ENCODE results near the gene ACBD3.
A peak's percentile ranks its signal among the peaks of the same experiment; 100 is the strongest.

The ACBD3 gene

GRCh38 chr1:226109829-226110248 is 76.7 kb downstream of the ACBD3 start:
- Histone ChIP-seq H3K27ac (ENCODE audit: poor library complexity, severe bottlenecking) (peak overlapping the region; percentile 74), H3K36me3 (ENCODE audit: low read depth) (no peaks in the 10 kb centered on the region), H3K4me1 (ENCODE audit: insufficient read depth, poor library complexity, severe bottlenecking) (no peaks in the 10 kb centered on the region), H3K9me3 (ENCODE audit: severe bottlenecking) (no peaks in the 10 kb centered on the region), H3K27me3 (ENCODE audit: insufficient read depth, poor library complexity, severe bottlenecking) (no peaks in the 10 kb centered on the region), H3K4me3 (ENCODE audit: severe bottlenecking) (peak overlapping the region; percentile 50)
- DNase-seq (ENCODE audit: low spot score) = peak; percentile 75
- no peak for TF ChIP-seq CTCF (IDR thresholded peaks at IDR 0.05; ENCODE audit: poor library complexity, severe bottlenecking)
- peak; percentile 85 for ATAC-seq (ENCODE audit: low read depth)

GRCh38 chr1:226108935-226109828 is 77.4 kb downstream of the ACBD3 start:
- peak overlapping the region; percentile 50 for H3K4me3 ChIP-seq (ENCODE audit: severe bottlenecking)
- H3K36me3 ChIP-seq (ENCODE audit: low read depth) = no peaks in the 10 kb centered on the region
- no peaks in the 10 kb centered on the region for H3K4me1 ChIP-seq (ENCODE audit: insufficient read depth, poor library complexity, severe bottlenecking)
- ATAC-seq (ENCODE audit: low read depth) = no peak
- no peaks in the 10 kb centered on the region for H3K27me3 ChIP-seq (ENCODE audit: insufficient read depth, poor library complexity, severe bottlenecking)
- no peaks in the 10 kb centered on the region for H3K9me3 ChIP-seq (ENCODE audit: severe bottlenecking)
- H3K27ac ChIP-seq (ENCODE audit: poor library complexity, severe bottlenecking) = peak overlapping the region; percentile 74
- no peak for TF ChIP-seq CTCF (IDR thresholded peaks at IDR 0.05; ENCODE audit: poor library complexity, severe bottlenecking)
- DNase-seq (ENCODE audit: low spot score) = no peak

- Histone ChIP-seq H3K36me3 (ENCODE audit: low read depth) (no peaks in the 10 kb centered on the region), H3K27ac (ENCODE audit: poor library complexity, severe bottlenecking) (no peak overlapping the region), H3K27me3 (ENCODE audit: insufficient read depth, poor library complexity, severe bottlenecking) (no peaks in the 10 kb centered on the region), H3K9me3 (ENCODE audit: severe bottlenecking) (no peaks in the 10 kb centered on the region), H3K4me1 (ENCODE audit: insufficient read depth, poor library complexity, severe bottlenecking) (no peaks in the 10 kb centered on the region), H3K4me3 (ENCODE audit: severe bottlenecking) (no peak overlapping the region)
- ATAC-seq (ENCODE audit: low read depth) (no peak), DNase-seq (ENCODE audit: low spot score) (no peak)
- no peak for TF ChIP-seq CTCF (IDR thresholded peaks at IDR 0.05; ENCODE audit: poor library complexity, severe bottlenecking)
These were observed 78.8 kb downstream of the ACBD3 start for GRCh38 chr1:226107471-226108460.

GRCh38 chr1:226104671-226105121 is 81.8 kb downstream of the ACBD3 start:
- no peaks in the 10 kb centered on the region for H3K36me3 ChIP-seq (ENCODE audit: low read depth)
- no peak overlapping the region for H3K4me3 ChIP-seq (ENCODE audit: severe bottlenecking)
- TF ChIP-seq CTCF (IDR thresholded peaks at IDR 0.05; ENCODE audit: poor library complexity, severe bottlenecking) = no peak
- H3K27ac ChIP-seq (ENCODE audit: poor library complexity, severe bottlenecking) = no peak overlapping the region
- no peaks in the 10 kb centered on the region for H3K27me3 ChIP-seq (ENCODE audit: insufficient read depth, poor library complexity, severe bottlenecking)
- DNase-seq (ENCODE audit: low spot score) (no peak), ATAC-seq (ENCODE audit: low read depth) (no peak)
- H3K9me3 ChIP-seq (ENCODE audit: severe bottlenecking) = no peaks in the 10 kb centered on the region
- no peaks in the 10 kb centered on the region for H3K4me1 ChIP-seq (ENCODE audit: insufficient read depth, poor library complexity, severe bottlenecking)

Measured in RWPE2 (cell line).